Mammary epithelial cell (primary cell): ENCODE measurements around the gene OLFML1.

Source experiments
- EZH2 ChIP-seq: IDR thresholded peaks from 2 replicates; pipeline ENCODE4 v1.6.1; 2012; ENCODE audit warnings: low read length, inconsistent platforms, borderline replicate concordance
- TF ChIP-seq, protein P1 (sequence below), 2 donors: IDR thresholded peaks in 1 of 2; conservative IDR thresholded peaks in 1 of 2; 2 replicates each; pipeline ENCODE4 v1.5.1; 2011 to 2012; ENCODE audit warnings: inconsistent platforms in 2 of 2, low read length in 2 of 2, mild to moderate bottlenecking in 2 of 2, control low read depth in 1 of 2, low read depth in 1 of 2; ENCODE audit not compliant: insufficient read depth in 1 of 2; ENCODE audit errors: extremely low read depth in 1 of 2

DNA sequence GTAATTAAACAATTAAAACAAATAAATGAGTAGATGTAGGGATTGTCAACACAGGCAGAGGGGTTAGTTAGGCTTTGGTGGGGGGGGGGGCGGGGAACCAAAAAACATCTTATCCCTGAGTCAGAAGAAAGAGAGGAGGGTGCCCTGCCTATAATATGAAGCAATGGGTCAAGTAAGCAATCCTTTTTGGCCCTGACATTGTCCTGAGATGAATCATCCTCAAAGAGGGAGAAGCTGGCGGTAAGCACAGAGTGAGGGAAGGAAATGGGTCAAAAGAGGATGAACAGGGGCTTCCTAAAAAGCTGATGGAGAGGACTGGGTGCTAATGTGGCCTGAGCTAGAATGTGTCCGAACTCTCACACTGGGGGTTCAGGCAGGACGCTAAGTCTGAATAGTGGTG lies 4.7 kb downstream of the OLFML1 start:
- TF ChIP-seq, protein P1, sequence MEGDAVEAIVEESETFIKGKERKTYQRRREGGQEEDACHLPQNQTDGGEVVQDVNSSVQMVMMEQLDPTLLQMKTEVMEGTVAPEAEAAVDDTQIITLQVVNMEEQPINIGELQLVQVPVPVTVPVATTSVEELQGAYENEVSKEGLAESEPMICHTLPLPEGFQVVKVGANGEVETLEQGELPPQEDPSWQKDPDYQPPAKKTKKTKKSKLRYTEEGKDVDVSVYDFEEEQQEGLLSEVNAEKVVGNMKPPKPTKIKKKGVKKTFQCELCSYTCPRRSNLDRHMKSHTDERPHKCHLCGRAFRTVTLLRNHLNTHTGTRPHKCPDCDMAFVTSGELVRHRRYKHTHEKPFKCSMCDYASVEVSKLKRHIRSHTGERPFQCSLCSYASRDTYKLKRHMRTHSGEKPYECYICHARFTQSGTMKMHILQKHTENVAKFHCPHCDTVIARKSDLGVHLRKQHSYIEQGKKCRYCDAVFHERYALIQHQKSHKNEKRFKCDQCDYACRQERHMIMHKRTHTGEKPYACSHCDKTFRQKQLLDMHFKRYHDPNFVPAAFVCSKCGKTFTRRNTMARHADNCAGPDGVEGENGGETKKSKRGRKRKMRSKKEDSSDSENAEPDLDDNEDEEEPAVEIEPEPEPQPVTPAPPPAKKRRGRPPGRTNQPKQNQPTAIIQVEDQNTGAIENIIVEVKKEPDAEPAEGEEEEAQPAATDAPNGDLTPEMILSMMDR (conservative IDR thresholded peaks at IDR 0.05 in 1 of 2, IDR thresholded peaks at IDR 0.05 in 1 of 2; ENCODE audit: extremely low read depth in 1 of 2, insufficient read depth in 1 of 2, low read depth in 1 of 2, low read length in 2 of 2) = no peak
- no peak for TF ChIP-seq EZH2
